Subcutaneous adipose tissue (tissue), 4 donors: ENCODE data around the gene AMBN. TPM values are rescaled to one million over a fixed set of nuclear protein-coding genes. Genes with fewer than 3 reads are reported as not detected.

Experiments
- total RNA-seq, 4 donors: library from RNA; depleted of rRNA; stranded (reverse); fragments of >200 nt; gene quantifications; one replicate each; pipeline ENCODE4 v1.1.0, GENCODE V29; 2016
- TF ChIP-seq, protein P1 (sequence below): fragments of 450-650 bp; IDR thresholded peaks from one replicate; pipeline ENCODE4 v1.5.1; 2016; ENCODE audit warnings: low read depth, mild to moderate bottlenecking, control low read depth, antibody characterized with exemption, moderate library complexity

Gene AMBN
- total RNA-seq, 4 donors from 2014 or later = not detected

DNA sequence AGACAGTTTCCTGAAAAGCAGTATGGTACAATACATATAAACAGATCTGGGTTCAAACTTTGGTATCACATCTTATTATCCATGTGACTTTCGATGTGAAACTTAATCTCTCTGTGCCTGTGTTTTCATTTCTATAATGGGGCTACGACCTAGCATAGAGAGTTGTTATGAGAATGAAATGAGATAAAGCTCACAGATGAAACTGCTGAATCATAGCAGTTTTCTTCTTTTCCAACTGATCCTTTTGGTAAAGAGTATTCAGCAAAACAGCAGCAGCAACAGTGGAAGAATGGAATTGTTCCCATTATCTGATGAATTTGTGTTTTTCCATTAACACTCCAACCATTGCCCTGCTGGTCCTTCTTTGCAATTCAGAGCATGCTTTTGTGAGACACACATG, 16.3 kb downstream of the AMBN start:
- TF ChIP-seq, protein P1, sequence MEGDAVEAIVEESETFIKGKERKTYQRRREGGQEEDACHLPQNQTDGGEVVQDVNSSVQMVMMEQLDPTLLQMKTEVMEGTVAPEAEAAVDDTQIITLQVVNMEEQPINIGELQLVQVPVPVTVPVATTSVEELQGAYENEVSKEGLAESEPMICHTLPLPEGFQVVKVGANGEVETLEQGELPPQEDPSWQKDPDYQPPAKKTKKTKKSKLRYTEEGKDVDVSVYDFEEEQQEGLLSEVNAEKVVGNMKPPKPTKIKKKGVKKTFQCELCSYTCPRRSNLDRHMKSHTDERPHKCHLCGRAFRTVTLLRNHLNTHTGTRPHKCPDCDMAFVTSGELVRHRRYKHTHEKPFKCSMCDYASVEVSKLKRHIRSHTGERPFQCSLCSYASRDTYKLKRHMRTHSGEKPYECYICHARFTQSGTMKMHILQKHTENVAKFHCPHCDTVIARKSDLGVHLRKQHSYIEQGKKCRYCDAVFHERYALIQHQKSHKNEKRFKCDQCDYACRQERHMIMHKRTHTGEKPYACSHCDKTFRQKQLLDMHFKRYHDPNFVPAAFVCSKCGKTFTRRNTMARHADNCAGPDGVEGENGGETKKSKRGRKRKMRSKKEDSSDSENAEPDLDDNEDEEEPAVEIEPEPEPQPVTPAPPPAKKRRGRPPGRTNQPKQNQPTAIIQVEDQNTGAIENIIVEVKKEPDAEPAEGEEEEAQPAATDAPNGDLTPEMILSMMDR = no peak

DNA sequence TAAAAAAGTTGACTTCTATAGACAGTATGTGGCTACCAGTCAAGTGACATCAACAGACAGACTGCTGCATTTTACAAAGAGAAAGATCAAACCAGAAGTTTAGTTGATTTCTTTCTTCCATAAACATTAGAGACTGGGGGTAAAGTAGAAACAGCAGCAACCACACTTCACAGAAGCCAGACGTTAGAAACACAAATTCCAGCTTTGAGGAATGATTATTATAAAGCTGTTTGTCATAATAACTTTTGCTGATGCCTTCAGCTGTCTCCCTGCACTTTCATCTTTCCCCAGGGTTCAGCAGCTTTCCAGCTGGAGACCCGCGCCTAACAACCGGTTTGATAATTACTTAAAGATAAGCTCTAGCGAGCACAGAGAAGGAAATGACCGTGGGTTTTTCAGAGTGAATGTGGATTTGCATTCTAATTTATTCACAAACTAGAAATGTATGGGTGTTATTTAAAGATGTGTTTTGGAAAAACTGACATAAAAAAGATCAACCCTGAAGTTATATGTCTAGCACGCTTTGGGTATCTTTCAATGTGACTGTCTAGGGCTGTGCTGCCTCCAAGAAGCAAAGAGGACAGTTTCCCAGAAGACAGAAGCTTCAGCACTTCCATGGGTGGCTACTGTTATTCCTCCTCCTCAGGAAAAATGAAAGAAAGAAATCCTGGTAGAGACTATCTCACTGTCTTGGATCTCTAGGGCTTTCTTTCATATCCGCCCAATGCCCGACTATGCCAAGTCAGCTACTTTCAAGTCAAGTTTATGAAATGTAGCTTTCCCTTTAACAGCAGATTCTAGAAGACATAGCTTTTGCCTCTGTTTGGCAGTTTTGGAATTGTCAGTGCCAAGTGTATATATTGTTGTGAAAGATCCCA, 21.5 kb downstream of the AMBN start:
- TF ChIP-seq, protein P1 = no peak

- TF ChIP-seq, protein P1 = no peak
These were observed 22.1 kb downstream of the AMBN start for GRCh38 chr4:70614184-70614555.

DNA sequence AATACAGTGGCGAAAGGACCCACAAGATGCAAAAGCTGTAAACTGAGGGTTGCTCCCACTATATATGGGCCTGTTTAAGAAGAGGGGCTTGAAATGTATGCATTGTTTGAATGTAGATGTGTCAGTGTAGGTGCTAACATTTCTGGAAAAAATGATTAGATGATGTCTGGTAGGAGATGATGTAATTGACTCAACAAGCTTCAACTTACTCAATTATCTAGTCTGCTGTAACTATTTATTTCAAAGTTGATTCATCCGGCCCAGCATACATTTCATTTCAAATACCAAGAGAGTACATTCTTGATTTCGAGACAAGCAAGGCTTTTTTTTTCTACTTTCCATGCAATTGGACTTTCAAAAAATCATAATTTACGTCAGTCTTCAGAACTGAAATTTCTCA, 27.2 kb downstream of the AMBN start:
- TF ChIP-seq, protein P1 = no peak

GRCh38 chr4:70619778-70620177, 27.7 kb downstream of the AMBN start:
- TF ChIP-seq, protein P1 = no peak

DNA sequence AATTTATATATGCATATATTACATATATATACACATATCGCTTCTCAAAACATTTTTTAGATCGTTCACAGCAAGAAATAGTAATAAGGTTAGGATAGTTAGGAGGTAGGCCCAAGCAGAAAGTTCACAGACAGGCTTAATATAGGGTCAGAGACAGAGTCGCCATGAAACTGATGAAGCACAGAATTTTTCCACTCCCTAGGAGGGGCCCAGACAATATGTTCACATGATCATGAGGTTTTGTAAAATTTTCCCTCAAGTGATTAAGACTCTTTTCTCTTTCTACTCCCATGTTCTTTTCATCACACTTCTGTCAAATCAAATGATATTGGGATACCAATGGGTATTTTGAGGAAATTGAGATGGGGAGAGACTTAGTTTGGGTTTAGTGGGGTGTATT, 31.3 kb downstream of the AMBN start:
- TF ChIP-seq, protein P1 = no peak

DNA sequence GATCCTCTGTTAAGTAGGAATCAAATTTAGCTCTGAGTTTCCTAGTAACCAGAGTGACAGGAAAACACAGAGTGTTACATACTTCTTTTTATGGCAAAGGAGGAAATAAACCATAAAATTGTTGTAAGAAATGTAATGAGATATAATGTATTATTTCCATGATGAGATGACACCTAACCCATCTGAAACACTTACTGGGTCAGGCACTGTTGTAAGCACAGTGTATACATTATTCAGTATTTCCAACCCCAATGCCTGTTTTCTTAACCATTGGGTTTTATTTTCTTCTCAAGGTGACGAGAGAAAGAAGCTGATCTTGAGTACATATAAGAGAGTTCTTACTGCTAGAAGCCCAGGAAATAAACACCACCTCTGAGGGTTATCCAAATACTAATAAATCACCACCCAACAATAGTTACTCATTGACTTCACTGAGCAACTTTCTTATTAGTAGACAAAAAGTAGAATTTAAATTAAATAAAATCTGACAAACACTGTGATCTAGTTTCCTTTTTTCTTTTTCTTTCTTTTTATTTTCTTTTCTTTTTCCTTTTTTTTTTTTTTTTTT, 32.3 kb downstream of the AMBN start:
- TF ChIP-seq, protein P1 = no peak
